Measurements from ENCODE around the gene HSFX3.
"Not testable (repeated sequence)": the region's sequence is repeated elsewhere in the genome, so short reads cannot be mapped to it uniquely, and the experiment has no call there.

DNA sequence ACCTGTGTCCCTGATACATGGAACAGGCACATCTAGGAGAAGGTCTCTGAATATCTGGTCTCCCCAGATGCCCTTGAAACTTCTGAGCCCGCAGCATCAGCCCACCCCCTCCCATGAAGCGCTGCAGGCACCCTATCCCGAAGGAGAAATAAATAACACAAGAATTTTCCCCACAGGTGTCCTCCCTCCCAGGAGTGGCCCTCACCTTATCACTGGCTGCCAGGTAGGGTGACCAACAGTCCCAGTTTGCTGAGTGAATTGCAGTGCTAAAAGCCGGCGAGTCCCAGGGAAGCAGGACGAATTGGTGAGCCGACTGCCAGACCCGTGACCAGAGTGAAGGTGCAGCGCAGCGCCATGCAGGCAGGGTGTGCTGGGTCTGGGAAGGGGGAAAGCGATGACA, 15.7 kb downstream of the HSFX3 start:
- TF ChIP-seq, protein P1, sequence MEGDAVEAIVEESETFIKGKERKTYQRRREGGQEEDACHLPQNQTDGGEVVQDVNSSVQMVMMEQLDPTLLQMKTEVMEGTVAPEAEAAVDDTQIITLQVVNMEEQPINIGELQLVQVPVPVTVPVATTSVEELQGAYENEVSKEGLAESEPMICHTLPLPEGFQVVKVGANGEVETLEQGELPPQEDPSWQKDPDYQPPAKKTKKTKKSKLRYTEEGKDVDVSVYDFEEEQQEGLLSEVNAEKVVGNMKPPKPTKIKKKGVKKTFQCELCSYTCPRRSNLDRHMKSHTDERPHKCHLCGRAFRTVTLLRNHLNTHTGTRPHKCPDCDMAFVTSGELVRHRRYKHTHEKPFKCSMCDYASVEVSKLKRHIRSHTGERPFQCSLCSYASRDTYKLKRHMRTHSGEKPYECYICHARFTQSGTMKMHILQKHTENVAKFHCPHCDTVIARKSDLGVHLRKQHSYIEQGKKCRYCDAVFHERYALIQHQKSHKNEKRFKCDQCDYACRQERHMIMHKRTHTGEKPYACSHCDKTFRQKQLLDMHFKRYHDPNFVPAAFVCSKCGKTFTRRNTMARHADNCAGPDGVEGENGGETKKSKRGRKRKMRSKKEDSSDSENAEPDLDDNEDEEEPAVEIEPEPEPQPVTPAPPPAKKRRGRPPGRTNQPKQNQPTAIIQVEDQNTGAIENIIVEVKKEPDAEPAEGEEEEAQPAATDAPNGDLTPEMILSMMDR (IDR thresholded peaks at IDR 0.05): not testable (repeated sequence)
- not testable (repeated sequence) for TF ChIP-seq ZFX (IDR thresholded peaks at IDR 0.05; ENCODE audit: borderline replicate concordance)
